NCI-H510A treated with DMSO at 0.1 percent for 48 hours (cell line): ENCODE measurements around the gene TBC1D26.
A peak's percentile ranks its signal among the peaks of the same experiment; 100 is the strongest.
"Not testable (repeated sequence)": the region's sequence is repeated elsewhere in the genome, so short reads cannot be mapped to it uniquely, and the experiment has no call there.

Experiments used
- DNase-seq: peaks from one replicate; lab custom pipeline; 2025; lab: John Stamatoyannopoulos, UW

Gene TBC1D26

GRCh38 chr17:15731900-15732299 lies at the start of gene TBC1D26:
Gene TBC1D26 (plus strand): TSS chr17:15732283. CDS start chr17:15735349, 3,066 bp downstream.
- DNase-seq: not testable (repeated sequence)

GRCh38 chr17:15683135-15683534 lies 48.9 kb upstream of the TBC1D26 start:
- DNase-seq: not testable (repeated sequence)

DNA sequence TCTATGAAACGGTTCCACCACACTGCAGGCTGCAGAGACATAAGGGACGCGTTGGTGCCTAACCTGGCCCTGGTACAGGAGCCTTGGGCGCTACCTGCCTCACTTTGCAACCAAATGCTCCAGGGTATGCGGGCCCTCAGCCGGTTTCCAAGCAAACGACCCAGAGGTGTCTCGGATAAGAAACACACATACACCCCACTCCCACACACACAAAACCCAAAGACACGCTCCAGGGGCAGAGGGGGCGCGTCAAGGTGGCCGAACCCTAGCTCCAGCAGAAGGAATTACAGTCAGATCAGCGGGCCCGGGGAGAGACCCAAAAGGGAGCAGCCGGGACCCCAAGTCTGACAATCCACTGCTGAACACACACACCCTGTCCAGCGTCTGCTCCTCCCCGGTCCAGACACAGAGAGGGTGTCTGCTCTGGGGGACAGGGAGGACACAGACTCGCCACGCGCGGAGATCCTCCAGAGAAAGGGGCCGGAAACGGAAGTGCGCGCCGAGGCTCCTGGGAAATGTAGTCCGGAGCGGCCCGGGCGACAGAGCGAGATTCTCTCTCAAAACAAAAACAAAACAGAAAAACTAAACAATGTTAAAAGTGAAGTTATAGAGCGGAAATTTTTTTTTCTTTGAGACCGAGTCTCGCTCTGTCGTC lies 48.1 kb upstream of the TBC1D26 start, which contains the start of gene TRIM16:
TSS of gene TRIM16 (minus strand) at position 488 of the 655 bp plus-strand sequence. CDS start 32,702 bp downstream, outside the sequence.
- peak; percentile 4 for DNase-seq

GRCh38 chr17:15687494-15687893 lies 44.6 kb upstream of the TBC1D26 start:
- not testable (repeated sequence) for DNase-seq

GRCh38 chr17:15698967-15699366 lies 33.1 kb upstream of the TBC1D26 start:
- peak; percentile 56 for DNase-seq

DNA sequence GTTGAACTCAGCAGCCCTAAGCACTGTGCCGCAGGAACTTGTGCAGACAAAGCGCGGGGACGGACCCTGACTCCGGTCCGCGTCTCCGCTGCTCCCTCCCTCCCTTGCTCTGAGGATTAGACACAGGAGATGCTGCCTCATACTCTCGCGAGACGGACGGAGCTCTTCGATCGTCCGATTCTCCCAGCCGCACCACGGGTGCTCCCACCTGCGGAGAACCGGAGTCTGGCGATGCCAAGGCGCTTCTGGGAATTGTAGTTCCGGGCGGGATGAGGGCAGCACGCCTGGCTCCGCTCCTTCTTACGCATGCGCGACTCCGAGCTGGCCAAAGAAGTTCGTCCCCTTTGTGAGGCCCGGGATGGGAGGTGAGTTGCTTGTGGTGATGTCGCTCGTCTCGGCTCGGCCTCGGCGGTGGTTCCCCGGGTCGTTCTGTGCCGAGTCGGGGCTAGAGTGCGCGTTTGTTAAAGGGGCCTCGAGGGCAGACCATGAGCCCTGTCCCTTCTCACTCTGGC lies 32.6 kb upstream of the TBC1D26 start, which contains the start of gene ZNF286A:
TSS of gene ZNF286A (plus strand) at position 340 of the 512 bp plus-strand sequence. CDS start 578 bp downstream, outside the sequence.
- DNase-seq: peak; percentile 98

GRCh38 chr17:15699937-15700336 lies 32.1 kb upstream of the TBC1D26 start:
- DNase-seq: not testable (repeated sequence)

- not testable (repeated sequence) for DNase-seq
These were observed 27.8 kb upstream of the TBC1D26 start for GRCh38 chr17:15704239-15704638.

DNA sequence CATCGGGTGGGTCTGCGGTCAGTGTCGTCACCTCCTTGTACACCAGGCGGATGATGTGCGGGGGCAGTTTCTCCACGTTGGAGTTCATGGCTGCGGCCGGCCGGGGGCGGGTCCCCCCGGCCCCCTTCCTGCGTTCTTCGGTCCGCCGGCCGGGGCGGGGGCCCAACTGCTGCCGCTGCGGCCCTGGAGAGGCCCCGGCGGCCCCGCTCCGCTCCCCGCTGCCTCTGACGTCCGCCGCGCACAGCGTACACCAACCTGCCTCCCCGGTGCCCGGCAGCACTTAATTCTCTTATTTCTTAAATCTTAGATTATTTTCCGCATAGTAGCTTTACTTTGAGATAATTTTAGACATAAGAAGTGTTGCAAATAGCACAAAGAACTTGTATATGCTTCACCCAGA lies 27.3 kb upstream of the TBC1D26 start:
- DNase-seq: not testable (repeated sequence)

DNA sequence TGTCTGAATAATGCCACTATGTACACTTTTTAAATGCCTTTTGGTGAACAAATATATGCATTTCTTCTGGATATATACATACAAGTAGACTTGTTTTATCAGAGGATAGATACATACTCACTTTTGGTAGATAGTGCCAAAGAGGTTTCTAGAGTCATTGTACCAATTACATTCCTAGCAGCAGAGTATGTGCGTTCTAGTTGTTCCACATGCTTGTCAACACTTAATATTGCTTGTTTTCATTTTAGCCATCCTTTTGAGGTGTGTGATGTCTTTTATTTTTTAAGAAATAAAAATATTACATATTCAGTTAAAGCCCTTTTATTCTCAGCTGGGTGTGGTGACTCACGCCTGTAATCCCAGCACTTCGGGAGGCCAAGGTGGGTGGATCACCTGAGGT lies 23.2 kb upstream of the TBC1D26 start:
- DNase-seq: not testable (repeated sequence)

GRCh38 chr17:15716601-15717563 lies 15.2 kb upstream of the TBC1D26 start:
- DNase-seq: not testable (repeated sequence)

DNA sequence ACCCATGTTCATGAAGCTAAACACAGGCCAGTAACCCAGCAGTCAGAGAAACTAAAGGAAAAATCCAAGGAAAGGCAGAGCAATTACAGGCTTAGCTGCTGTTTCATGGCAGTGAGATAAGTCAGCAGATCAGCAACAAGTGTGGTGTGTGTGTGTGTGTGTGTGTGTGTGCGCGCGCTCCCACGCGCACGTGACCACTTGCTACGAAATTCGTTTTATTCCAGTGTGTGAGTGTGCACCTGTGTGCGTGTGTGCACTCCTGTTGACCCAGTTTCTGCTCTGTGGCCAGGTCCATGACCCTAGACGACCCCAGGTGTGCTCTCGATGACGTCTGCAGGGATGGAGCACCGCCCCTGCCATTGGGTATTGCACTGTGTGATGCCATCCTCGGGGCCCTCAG lies 1.5 kb upstream of the TBC1D26 start:
- DNase-seq: not testable (repeated sequence)

- DNase-seq: not testable (repeated sequence)
These were observed 1.2 kb downstream of the TBC1D26 start for GRCh38 chr17:15733174-15733789.

DNA sequence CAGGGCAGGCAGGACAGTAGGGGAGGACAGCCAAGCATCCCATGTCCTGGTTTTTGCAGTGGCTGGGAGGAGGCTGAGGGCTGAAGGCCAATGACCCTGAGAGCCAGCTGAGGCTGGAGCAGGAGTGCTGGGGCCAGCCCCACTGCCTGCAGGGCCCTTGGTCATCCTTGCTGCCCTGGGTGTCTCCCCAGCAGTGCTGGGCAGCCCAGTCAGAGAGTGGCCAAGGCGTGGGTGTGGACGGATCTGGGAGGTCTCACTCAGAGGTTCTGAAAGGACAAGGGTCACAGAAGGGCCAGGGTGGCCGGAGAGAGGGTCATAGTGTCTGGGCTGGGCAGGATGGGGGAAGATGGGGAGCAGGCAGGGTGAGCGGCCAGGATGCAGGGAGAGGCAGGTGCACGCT lies 4.5 kb downstream of the TBC1D26 start:
- not testable (repeated sequence) for DNase-seq

DNA sequence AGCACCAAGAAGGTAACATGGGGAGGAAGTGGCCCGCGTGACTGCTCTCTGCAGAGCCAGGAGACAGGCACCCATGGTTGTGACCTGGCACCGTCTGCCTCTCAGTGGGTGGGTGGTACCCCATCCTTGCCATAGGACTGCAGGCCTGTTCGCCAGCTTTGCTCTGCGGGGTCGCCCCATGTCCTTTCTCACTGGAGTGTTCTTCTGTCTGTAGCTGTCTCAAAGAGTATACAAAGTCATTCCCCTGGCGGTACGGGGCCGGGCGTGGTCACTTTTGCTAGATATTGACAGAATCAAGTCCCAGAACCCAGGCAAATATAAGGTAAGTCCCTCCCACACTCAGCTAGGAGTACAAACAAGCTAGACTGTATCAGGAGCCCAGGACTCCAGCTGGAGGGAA lies 6.0 kb downstream of the TBC1D26 start:
- no peak for DNase-seq

- not testable (repeated sequence) for DNase-seq
These were observed 7.2 kb downstream of the TBC1D26 start for GRCh38 chr17:15739259-15739658.

DNA sequence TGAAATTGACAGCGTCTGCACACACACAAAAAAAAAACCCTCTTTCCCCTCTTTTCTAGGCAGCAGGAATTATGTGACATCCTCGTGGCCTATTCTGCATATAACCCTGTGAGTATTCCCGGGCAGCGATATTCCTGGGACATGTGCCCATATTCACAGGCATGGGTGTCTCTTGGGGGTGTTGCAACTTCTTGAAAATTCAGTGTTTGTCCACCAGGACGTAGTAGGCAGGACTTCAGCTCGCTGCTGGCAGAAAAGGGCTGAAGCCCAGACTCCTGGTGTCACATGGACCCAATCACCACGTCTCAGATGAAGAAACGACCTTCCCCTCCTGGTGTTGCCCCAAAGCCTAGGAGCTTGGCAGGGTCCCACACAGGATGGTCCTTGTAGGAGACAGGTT lies 8.0 kb downstream of the TBC1D26 start:
- not testable (repeated sequence) for DNase-seq

GRCh38 chr17:15740570-15741120 lies 8.6 kb downstream of the TBC1D26 start:
- no peak for DNase-seq

DNA sequence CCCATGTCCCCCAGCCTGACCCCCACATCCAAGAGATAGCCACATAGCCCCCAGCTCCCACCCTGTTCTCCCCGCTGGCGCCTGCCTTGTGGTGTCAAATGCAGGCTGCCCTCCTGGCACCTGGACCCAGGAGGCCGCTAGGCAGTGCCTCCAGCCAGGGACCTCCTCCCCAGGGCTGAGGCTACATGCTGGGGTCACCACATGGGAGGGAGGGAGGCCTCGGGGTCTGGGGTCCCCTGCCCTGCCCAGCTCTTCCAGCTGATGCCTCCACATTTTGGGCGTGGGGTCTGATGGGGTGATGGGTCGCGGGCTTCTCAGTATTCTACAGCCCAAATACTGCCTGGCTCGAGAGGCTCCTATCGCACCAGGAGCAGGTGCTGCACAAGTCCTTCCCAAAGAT lies 9.5 kb downstream of the TBC1D26 start:
- DNase-seq: no peak

- DNase-seq: no peak
These were observed 10.1 kb downstream of the TBC1D26 start for GRCh38 chr17:15742051-15742795.

DNA sequence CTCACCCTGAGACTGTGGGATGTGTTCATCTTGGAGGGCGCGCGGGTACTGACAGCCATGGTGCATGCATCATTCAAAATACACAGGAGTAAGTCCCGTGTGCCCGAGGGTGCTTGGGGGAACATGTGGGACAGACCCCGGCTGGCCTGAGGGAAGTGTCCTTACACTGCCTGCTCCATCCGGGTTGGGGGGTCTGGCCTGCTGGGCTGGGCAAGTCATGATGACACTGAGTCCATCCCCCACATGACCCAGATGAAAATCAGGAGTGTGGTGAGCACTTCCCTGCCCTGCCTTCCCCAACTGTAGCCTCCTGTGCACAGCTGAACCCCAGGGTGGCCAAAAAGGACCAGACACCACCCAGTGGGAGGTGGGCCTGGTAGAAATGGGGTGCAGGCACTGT lies 10.8 kb downstream of the TBC1D26 start:
- no peak for DNase-seq
